PC-3 (cell line): ENCODE data around the gene DSN1. TPM values are rescaled to one million over a fixed set of nuclear protein-coding genes. Genes with fewer than 3 reads are reported as not detected.

Experiments used
- ATAC-seq: fragments of 200-7000 bp; cut with Tn5 transposase; 2 replicates; pipeline ENCODE4 v1.9.1; 2020; ENCODE audit warnings: mild to moderate bottlenecking, moderate library complexity
- BruUV-seq: library from RNA; stranded (reverse); fragments of 400-500 nt; replicated peaks from 2 replicates; lab custom pipeline; 2021; lab: Mats Ljungman, UMichigan
- CTCF ChIA-PET: fragments of 300-600 bp; sonication (Branson Sonifier 250); formaldehyde crosslinking; loops from one replicate; lab custom pipeline; 2022; ENCODE audit warnings: antibody characterized with exemption; lab: Charles Lee
- POLR2A ChIA-PET: fragments of 300-600 bp; sonication (Branson Sonifier 250); formaldehyde crosslinking; loops from one replicate; lab custom pipeline; 2022; ENCODE audit warnings: antibody characterized with exemption; ENCODE audit not compliant: unreplicated experiment; lab: Charles Lee
- DNase-seq: peaks from one replicate; pipeline ENCODE4 v3.0.0-alpha.2; 2015
- H2AFZ ChIP-seq: fragments of 300-600 bp; sonication (generic); 2 replicates; pipeline ENCODE4 v1.6.0; 2016; ENCODE audit warnings: antibody characterized with exemption, low read length
- H3F3A ChIP-seq: fragments of 300-600 bp; sonication (generic); one replicate; pipeline ENCODE4 v1.6.0; 2017; ENCODE audit warnings: antibody characterized with exemption, low read length, control low read depth, mild to moderate bottlenecking; ENCODE audit not compliant: unreplicated experiment
- H3K27ac ChIP-seq: fragments of 300-600 bp; sonication (generic); 2 replicates; pipeline ENCODE4 v1.5.1; 2016; ENCODE audit warnings: mild to moderate bottlenecking, low read length
- H3K27me3 ChIP-seq: fragments of 300-600 bp; sonication (generic); 2 replicates; pipeline ENCODE4 v1.6.1; 2016; ENCODE audit warnings: low read length, mixed read lengths
- H3K36me3 ChIP-seq: fragments of 300-600 bp; sonication (generic); 2 replicates; pipeline ENCODE4 v1.6.1; 2016; ENCODE audit warnings: low read depth, mixed run types, low read length, mixed read lengths
- H3K4me1 ChIP-seq: fragments of 300-600 bp; sonication (generic); 2 replicates; pipeline ENCODE4 v1.5.1; 2016; ENCODE audit warnings: low read length; ENCODE audit not compliant: insufficient read depth
- H3K4me2 ChIP-seq: fragments of 300-600 bp; sonication (generic); 2 replicates; pipeline ENCODE4 v1.6.0; 2016; ENCODE audit warnings: low read length
- H3K4me3 ChIP-seq: fragments of 300-600 bp; sonication (generic); 2 replicates; pipeline ENCODE4 v1.5.1; 2016; ENCODE audit warnings: mild to moderate bottlenecking, low read length, mixed read lengths
- H3K79me2 ChIP-seq: fragments of 300-600 bp; sonication (generic); 2 replicates; pipeline ENCODE4 v1.6.1; 2017; ENCODE audit warnings: low read length, mixed read lengths
- H3K9ac ChIP-seq: fragments of 300-600 bp; sonication (generic); 2 replicates; pipeline ENCODE4 v1.6.0; 2016; ENCODE audit warnings: mild to moderate bottlenecking, low read length
- H3K9me2 ChIP-seq: fragments of 300-600 bp; sonication (generic); replicated peaks from 2 replicates; pipeline ENCODE4 v1.6.1; 2016; ENCODE audit warnings: mixed run types, low read length, mixed read lengths
- H3K9me3 ChIP-seq: fragments of 300-600 bp; sonication (generic); 2 replicates; pipeline ENCODE4 v1.6.1; 2016; ENCODE audit warnings: low read length, mixed read lengths
- H4K20me1 ChIP-seq: fragments of 300-600 bp; sonication (generic); 2 replicates; pipeline ENCODE4 v1.6.1; 2016; ENCODE audit warnings: low read length, mixed read lengths
- EZH2 ChIP-seq: fragments of 300-600 bp; sonication (generic); IDR thresholded peaks from one replicate; pipeline ENCODE4 v1.6.1; 2017; ENCODE audit warnings: antibody characterized with exemption, mild to moderate bottlenecking, low read length; ENCODE audit not compliant: unreplicated experiment
- EZH2phosphoT487 ChIP-seq: fragments of 300-600 bp; sonication (generic); IDR thresholded peaks from 2 replicates; pipeline ENCODE4 v1.6.1; 2018; ENCODE audit warnings: mild to moderate bottlenecking, antibody characterized with exemption, low read length, borderline replicate concordance
- intact Hi-C: fragments of 100-400 bp; cut with micrococcal nuclease; formaldehyde crosslinking; loops from 2 replicates; pipeline ENCODE4 v1.9.0; 2023
- total RNA-seq: library from RNA; depleted of rRNA; stranded (reverse); fragments of >200 nt; gene quantifications from 2 replicates; pipeline ENCODE4 v1.2.3, GENCODE V29; 2014
- TF ChIP-seq, protein P1 (sequence below): fragments of 300-600 bp; sonication (generic); conservative IDR thresholded peaks from 2 replicates; pipeline ENCODE4 v1.5.1; 2017; ENCODE audit warnings: antibody characterized with exemption, low read depth, mild to moderate bottlenecking, low read length

The DSN1 gene
- total RNA-seq, 1 experiment from 2014 or later, result 39.8 TPM

DNA sequence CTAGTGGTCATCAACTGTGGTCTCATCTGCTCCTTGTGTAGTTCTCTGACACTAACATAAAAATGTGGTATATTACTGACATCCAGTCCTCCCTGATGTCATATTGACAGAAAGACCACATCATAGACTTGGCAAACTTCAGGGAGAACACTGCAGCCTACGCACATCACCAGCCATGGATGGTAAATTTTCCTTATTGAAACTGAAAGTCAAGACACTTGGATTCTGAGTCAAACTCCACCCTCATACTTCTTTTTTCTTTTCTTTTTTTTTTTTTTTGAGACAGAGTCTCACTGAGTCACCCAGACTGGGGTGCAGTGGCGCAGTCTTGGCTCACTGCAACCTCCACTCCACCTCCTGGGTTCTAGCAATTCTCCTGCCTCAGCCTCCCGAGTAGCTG lies 53.1 kb downstream of the DSN1 start:
- DNase-seq (no peak), ATAC-seq (no peak)
- no TSS peak for BruUV-seq
- Histone ChIP-seq H3K79me2 (no peaks in the 10 kb centered on the region), H2AFZ (no peak overlapping the region), H3K9me3 (no peaks in the 10 kb centered on the region), H3K36me3 (peaks cover 3% of the 10 kb centered on the region; the same call in 1 of the 2 replicates), H3F3A (no peaks in the 10 kb centered on the region), H3K4me3 (no peak overlapping the region), H3K4me1 (no peaks in the 10 kb centered on the region), H4K20me1 (no peaks in the 10 kb centered on the region), H3K9me2 (no peaks in the 10 kb centered on the region), H3K27ac (no peak overlapping the region), H3K9ac (no peak overlapping the region), H3K27me3 (no peaks in the 10 kb centered on the region), H3K4me2 (no peak overlapping the region)
- TF ChIP-seq EZH2phosphoT487 (no peak), EZH2 (no peak)
- TF ChIP-seq, protein P1, sequence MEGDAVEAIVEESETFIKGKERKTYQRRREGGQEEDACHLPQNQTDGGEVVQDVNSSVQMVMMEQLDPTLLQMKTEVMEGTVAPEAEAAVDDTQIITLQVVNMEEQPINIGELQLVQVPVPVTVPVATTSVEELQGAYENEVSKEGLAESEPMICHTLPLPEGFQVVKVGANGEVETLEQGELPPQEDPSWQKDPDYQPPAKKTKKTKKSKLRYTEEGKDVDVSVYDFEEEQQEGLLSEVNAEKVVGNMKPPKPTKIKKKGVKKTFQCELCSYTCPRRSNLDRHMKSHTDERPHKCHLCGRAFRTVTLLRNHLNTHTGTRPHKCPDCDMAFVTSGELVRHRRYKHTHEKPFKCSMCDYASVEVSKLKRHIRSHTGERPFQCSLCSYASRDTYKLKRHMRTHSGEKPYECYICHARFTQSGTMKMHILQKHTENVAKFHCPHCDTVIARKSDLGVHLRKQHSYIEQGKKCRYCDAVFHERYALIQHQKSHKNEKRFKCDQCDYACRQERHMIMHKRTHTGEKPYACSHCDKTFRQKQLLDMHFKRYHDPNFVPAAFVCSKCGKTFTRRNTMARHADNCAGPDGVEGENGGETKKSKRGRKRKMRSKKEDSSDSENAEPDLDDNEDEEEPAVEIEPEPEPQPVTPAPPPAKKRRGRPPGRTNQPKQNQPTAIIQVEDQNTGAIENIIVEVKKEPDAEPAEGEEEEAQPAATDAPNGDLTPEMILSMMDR, result no peak
- CTCF ChIA-PET, result no interaction called here
- intact Hi-C loops, result no loop called here
- POLR2A ChIA-PET, result no interaction called here

DNA sequence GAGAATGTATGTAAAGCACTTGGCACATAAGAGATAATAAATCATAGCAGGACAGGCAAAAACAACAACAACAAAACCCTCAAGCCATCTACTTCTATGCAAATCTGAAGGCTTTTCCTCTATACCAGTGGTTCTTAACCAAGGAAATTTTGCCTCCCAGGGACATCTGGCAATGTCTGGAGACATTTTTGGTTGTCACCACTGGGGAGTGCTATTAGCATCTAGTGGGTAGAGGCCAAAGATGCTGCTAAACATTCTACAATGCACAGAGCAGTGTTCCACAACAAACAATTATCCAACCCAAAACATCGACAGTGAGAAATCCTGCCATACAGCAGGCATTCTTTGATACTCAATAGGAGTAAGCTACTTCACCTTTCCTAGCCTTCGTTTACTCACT lies 55.9 kb downstream of the DSN1 start:
- TF ChIP-seq EZH2, result no peak
- TF ChIP-seq, protein P1, result peak; percentile 65
- no peak for TF ChIP-seq EZH2phosphoT487
- DNase-seq (peak; percentile 50), ATAC-seq (peak; percentile 64)
- Histone ChIP-seq H3K79me2 (no peaks in the 10 kb centered on the region), H3K9me2 (no peaks in the 10 kb centered on the region), H3K27me3 (no peaks in the 10 kb centered on the region), H3K27ac (no peak overlapping the region), H2AFZ (no peak overlapping the region), H3K4me2 (no peak overlapping the region), H3K4me3 (no peak overlapping the region), H3F3A (no peaks in the 10 kb centered on the region), H3K36me3 (peaks cover 3% of the 10 kb centered on the region; the same call in 1 of the 2 replicates), H3K4me1 (no peaks in the 10 kb centered on the region), H4K20me1 (no peaks in the 10 kb centered on the region), H3K9me3 (no peaks in the 10 kb centered on the region), H3K9ac (no peak overlapping the region)
- intact Hi-C loops, result loop anchor here (1.0 kb wide), 1 partner anchor 37 kb away; no protein-coding TSS in a partner anchor
- no TSS peak for BruUV-seq
- ChIA-PET CTCF (no interaction called here), POLR2A (no interaction called here)

DNA sequence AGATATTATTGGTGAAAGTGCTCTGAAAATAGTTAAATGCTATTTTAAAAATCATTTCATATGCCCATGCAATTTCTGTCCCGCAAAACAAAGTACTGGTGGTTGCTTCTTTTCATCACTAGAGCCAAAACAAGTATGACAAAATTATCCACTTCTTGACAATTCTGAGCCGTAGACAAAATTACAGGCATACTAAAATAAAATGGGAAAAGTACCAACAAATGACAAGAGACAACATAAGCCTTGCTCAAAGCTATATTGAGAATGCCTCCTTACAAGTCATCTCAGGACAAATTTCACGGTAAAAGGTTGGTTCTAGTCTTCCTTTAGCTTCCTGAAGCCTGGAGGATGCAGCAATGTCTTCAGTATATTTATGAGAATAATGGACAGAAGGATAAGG lies 56.5 kb downstream of the DSN1 start:
- Histone ChIP-seq H3K27me3 (no peaks in the 10 kb centered on the region), H3K79me2 (no peaks in the 10 kb centered on the region), H2AFZ (no peak overlapping the region), H3F3A (no peaks in the 10 kb centered on the region), H3K36me3 (peaks cover 3% of the 10 kb centered on the region; the same call in 1 of the 2 replicates), H3K4me1 (no peaks in the 10 kb centered on the region), H3K4me2 (no peak overlapping the region), H3K4me3 (no peak overlapping the region), H3K9ac (no peak overlapping the region), H4K20me1 (no peaks in the 10 kb centered on the region), H3K9me3 (no peaks in the 10 kb centered on the region), H3K9me2 (no peaks in the 10 kb centered on the region), H3K27ac (no peak overlapping the region)
- CTCF ChIA-PET, result no interaction called here
- TF ChIP-seq, protein P1, result no peak
- TF ChIP-seq EZH2 (no peak), EZH2phosphoT487 (no peak)
- no TSS peak for BruUV-seq
- POLR2A ChIA-PET, result no interaction called here
- intact Hi-C loops, result loop anchor here (1.0 kb wide), 1 partner anchor 37 kb away; no protein-coding TSS in a partner anchor
- no peak for DNase-seq
- ATAC-seq, result no peak
